ENCODE results near the gene TMEM201.

Gene TMEM201

DNA sequence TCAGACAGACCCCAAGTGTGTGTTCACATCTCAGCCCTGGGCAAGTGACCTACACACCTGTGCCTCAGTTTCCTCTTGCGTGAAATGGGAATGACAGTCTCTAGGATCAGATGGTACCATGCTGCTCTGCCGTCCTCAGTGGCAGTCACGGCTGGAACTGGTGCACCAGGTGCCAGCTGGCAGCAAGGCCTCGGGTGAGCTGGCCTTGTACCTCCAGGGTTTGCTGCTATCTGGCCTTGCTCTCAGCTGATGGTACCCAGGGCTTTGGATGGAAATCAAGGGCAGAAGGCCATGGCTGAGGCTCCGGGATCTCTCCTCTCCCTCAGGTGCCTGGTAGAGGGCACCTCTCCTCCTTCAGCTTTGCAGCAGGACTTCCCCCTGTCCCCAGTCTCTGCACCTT lies 21.3 kb downstream of the TMEM201 start:
- TF ChIP-seq, protein P1, sequence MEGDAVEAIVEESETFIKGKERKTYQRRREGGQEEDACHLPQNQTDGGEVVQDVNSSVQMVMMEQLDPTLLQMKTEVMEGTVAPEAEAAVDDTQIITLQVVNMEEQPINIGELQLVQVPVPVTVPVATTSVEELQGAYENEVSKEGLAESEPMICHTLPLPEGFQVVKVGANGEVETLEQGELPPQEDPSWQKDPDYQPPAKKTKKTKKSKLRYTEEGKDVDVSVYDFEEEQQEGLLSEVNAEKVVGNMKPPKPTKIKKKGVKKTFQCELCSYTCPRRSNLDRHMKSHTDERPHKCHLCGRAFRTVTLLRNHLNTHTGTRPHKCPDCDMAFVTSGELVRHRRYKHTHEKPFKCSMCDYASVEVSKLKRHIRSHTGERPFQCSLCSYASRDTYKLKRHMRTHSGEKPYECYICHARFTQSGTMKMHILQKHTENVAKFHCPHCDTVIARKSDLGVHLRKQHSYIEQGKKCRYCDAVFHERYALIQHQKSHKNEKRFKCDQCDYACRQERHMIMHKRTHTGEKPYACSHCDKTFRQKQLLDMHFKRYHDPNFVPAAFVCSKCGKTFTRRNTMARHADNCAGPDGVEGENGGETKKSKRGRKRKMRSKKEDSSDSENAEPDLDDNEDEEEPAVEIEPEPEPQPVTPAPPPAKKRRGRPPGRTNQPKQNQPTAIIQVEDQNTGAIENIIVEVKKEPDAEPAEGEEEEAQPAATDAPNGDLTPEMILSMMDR (IDR thresholded peaks at IDR 0.05; ENCODE audit: control insufficient read depth, insufficient read depth, low read depth, low read length, missing control alignments) = no peak
- DNase-seq (ENCODE audit: low read depth) = no peak
- H3K4me3 ChIP-seq (ENCODE audit: control insufficient read depth, low read depth, low read length) = no peak overlapping the region

DNA sequence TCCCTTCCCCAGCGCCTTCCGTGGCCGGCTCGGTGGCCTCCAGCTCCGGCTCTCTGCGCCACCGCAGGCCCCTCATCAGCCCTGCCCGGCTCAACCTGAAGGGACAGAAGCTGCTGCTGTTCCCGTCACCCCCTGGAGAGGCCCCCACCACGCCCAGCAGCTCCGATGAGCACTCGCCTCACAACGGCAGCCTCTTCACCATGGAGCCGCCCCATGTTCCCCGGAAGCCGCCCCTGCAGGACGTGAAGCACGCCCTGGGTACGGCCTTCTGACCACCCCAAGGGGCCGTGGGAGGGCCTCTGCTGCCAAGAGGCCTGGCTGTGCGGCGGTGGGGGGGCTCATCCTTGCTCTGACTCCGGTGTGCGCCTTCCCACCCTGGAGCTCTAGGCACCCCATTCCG lies 21.8 kb downstream of the TMEM201 start:
- no peak overlapping the region for H3K4me3 ChIP-seq (ENCODE audit: control insufficient read depth, low read depth, low read length)
- DNase-seq (ENCODE audit: low read depth) = no peak
- TF ChIP-seq, protein P1 (IDR thresholded peaks at IDR 0.05; ENCODE audit: control insufficient read depth, insufficient read depth, low read depth, low read length, missing control alignments) = no peak

DNA sequence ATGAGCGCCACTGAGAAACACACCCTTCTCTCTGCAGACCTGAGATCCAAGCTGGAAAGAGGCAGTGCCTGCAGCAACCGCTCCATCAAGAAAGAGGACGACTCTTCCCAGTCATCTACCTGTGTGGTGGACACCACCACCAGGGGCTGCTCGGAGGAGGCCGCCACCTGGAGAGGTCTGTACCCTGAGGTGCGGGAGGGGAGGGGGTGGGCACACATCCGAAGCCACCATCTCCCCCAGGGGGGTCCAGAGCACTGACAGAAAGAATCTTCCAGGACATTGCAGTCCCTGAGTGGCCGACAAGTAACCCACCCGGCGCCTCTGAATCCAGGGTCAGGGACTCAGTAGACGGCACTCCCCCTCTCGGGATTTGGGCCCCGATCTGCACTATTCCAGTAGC lies 23.0 kb downstream of the TMEM201 start:
- DNase-seq (ENCODE audit: low read depth) = no peak
- no peak overlapping the region for H3K4me3 ChIP-seq (ENCODE audit: control insufficient read depth, low read depth, low read length)

DNA sequence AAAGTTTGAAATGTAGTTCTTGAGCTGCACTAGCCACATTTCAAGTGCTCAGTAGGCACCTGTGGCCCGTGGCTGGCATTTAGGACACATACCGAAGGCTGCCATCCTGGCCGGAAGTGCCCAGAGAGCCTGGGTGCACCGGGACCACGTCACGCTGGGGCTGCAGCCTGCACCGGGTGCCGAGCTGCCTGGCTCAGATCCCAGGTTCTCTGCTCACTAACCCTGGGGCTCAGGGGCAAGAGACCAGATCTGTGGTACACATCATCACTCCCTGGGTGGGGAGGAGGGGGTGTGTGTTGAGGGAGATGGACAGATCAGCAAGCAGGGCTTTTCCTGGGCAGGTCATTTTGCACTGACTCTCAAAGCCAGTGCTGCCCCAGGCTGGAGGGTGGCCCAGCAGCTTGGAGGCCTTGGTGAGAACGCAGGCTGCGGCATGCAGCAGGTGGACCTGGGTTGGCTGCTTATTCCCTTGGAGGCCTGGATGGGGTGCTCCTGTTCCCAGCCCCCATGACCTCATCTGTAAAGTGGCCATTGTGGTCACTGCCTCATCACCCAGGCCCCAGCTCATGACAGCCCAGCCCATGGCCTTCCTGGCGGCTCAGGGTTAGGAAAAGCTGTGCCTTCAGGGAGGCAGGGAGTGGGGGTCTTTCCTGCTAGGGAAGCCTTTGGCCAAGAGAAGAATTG lies 23.6 kb downstream of the TMEM201 start:
- TF ChIP-seq, protein P1 (IDR thresholded peaks at IDR 0.05; ENCODE audit: control insufficient read depth, insufficient read depth, low read depth, low read length, missing control alignments) = no peak
- DNase-seq (ENCODE audit: low read depth) = no peak
- H3K4me3 ChIP-seq (ENCODE audit: control insufficient read depth, low read depth, low read length) = no peak overlapping the region

More for the DNA sequence above, 23.0 kb downstream of the TMEM201 start:
- TF ChIP-seq, protein P1 (IDR thresholded peaks at IDR 0.05; ENCODE audit: control insufficient read depth, insufficient read depth, low read depth, low read length, missing control alignments) = no peak

DNA sequence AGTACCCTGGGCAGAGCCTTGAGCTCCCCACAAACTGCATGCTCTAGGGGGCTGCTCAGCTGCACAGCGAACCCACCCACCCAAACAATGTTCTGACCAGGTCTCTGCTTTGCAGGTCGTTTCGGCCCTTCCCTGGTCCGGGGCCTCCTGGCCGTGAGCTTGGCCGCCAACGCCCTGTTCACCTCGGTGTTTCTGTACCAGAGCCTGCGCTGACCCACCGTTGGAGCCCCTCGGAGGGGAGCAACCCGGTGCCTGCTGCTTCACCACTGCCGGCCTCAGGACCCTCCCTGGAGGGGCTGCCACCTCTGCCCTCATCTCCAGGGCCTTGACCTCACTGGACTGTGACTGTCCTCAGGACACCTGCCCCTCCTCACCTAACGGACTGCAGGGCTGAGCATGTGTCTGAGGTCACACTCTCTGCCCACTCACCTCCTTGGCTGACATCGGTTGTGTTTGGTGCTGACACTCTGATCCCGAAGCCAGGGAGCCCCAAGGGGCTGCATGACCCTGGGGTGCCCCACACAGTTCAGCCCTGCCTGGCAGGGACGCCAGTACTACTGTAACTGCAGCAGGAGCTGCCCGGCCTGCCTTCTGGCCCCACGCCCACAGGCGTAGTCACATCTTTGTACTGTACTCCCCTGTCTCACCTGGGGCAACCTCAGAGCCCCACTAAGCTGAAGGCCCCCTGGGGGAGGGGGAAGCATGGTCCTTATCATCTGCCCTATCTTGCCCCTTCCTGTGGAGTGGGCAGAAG lies 24.3 kb downstream of the TMEM201 start:
- H3K4me3 ChIP-seq (ENCODE audit: control insufficient read depth, low read depth, low read length) = no peak overlapping the region
- no peak for DNase-seq (ENCODE audit: low read depth)
- TF ChIP-seq, protein P1 (IDR thresholded peaks at IDR 0.05; ENCODE audit: control insufficient read depth, insufficient read depth, low read depth, low read length, missing control alignments) = no peak

DNA sequence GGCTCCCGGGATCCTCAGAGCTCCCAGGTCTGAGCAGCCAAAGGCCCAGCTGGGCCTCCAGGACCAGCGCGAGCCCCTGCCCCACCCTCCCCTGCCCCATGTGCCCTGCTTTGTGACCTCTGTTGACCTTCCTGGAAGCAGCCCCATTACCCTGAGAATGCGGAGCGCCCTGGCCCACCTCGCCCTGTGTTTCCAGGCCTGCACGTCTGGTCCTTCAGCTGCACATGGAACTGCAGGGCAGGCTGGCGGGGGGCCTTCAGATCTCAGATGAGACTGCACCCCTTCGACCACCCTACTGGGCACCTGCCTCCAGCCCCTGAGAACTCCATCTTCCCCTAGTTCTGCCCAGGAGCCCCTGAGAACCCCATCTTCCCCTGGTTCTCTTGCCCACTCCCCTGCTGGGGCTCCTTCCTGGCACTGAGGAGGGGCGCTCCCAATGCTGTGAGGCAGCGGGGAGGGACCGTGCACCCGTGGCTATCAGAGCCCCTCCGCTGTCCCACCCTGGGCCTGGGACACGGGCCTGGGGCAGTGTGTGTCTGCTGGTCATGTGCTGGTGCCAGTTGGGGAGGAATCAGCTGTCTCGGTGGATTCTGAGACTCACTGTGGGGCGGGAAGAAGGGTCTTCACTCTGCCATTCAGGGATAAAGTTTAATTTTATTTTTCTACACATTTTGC lies 25.1 kb downstream of the TMEM201 start:
- no peak overlapping the region for H3K4me3 ChIP-seq (ENCODE audit: control insufficient read depth, low read depth, low read length)
- DNase-seq (ENCODE audit: low read depth) = no peak
- TF ChIP-seq, protein P1 (IDR thresholded peaks at IDR 0.05; ENCODE audit: control insufficient read depth, insufficient read depth, low read depth, low read length, missing control alignments) = no peak
